HG03066 (cell line): Measurements from ENCODE around the gene TCEANC.
A peak's percentile ranks its signal among the peaks of the same experiment; 100 is the strongest.
"Not testable (repeated sequence)": the region's sequence is repeated elsewhere in the genome, so short reads cannot be mapped to it uniquely, and the experiment has no call there.

Source experiments
- ATAC-seq: cut with Tn5 transposase; IDR thresholded peaks from one replicate; pipeline ENCODE4 v1.9.1; 2021; ENCODE audit warnings: low read depth; ENCODE audit not compliant: unreplicated experiment

Gene TCEANC

DNA sequence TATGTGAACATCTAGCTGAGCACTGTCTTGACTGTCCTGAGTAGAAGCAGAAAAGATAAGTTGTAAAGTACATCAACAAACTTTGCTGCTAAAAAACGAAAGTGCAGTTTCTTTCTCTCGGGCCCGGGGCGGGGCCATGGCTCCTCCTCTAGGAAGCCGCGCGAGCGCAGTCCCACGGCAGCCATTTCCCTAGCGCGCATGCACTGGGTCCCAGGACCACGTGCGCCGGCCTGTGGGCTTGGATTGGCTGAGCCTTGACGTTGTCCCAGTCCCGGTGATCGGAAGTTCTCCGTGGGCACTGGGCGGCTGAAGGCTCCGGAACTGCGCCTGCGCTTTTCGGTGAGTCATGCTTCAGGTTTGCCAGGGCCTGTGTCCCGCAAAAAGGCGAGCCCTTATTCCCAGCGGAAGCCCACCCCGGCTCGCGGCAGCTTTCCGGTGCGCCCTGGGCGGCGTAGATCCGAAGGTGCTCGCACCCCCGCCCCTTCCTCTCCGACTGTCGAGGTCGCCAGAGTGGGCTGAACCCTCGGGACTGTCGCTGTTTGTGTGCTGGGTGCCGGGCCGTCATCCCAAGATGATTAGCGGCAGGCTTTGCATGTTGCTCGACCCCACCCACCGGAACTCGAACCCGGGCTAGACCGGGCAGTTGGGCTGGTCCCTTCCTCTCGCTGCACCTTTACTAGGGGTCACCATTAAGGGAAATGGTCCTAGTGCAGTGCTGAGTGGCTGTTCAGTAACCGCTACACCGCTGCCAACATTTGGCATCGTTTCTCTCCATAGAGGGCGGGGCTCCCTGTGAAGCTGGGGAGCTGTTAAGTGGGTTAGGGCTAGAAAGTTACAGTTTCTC lies at the start of gene TCEANC:
TSS of gene TCEANC (plus strand) at position 292 of the 844 bp plus-strand sequence. CDS start 9,368 bp downstream, outside the sequence.
- peak; percentile 88 for ATAC-seq

DNA sequence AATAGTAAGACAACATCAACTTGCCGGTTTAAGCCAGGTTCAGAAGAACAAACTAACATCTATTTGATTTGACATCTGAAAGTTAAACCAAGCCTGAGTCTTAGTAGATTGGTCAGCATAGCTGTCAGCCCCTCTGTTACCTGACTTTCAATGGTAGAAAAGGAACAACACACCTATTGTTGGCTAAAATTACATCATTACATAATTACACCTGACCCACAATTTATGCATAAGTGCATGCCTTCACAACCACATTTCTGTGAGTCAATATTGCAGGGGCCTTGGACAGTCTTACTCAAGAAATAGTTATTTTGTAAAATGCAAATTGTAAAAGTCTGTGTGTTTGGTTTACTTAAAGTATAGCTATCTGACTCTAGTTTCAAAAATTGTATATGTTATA lies 47.3 kb upstream of the TCEANC start:
- ATAC-seq, result no peak

GRCh38 chrX:13607331-13607995 lies 45.5 kb upstream of the TCEANC start:
- no peak for ATAC-seq

- ATAC-seq, result no peak
These were observed 45.0 kb upstream of the TCEANC start for GRCh38 chrX:13607996-13608365.

GRCh38 chrX:13614154-13614553 lies 38.8 kb upstream of the TCEANC start:
- ATAC-seq, result no peak

DNA sequence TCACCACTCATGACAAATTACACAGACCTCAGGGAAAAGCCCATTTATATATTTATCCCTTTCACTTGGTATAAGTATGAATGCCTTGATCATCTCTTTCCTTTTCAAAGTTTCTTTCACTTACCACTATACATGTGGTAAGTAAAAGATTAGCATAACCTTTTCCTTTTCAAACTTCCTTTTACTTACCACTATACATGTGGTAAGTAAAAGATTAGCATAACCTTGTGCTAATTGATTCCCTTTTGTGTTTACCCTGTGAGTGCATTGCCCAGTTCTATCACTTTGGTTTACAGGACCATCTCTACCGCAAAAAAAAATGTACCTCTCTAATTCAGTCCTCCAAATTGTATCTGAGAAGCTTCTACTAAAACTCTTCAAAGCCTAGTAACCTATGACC lies 32.7 kb upstream of the TCEANC start:
- no peak for ATAC-seq

DNA sequence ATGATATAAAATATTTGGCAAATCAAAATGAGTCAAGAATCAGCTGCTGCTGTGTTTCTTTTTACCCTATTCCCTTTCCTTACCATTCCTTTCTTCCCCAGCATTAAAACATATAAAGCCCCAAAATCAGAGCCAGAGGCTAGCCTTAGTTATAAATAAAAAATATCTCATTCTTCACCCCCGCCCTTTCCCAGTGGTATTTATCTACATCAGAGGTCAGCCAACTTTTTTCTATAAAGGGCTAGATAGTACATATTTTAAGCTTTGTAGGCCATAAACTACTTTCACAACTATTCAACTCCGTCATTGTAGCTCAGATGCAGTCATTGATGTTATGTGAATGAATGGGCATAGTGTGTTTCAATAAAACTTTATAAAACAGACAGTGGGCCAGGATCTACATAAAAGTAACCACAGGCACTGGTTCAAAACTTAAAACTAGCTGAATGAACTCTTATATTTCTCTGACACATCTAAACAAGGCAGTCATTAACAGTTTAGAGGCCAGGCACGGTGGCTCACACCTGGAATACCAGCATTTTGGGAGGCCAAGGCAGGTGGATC lies 30.5 kb upstream of the TCEANC start:
- ATAC-seq, result no peak

- no peak for ATAC-seq
These were observed 25.6 kb upstream of the TCEANC start for GRCh38 chrX:13627306-13627705.

GRCh38 chrX:13637224-13637623 lies 15.7 kb upstream of the TCEANC start:
- ATAC-seq, result not testable (repeated sequence)

DNA sequence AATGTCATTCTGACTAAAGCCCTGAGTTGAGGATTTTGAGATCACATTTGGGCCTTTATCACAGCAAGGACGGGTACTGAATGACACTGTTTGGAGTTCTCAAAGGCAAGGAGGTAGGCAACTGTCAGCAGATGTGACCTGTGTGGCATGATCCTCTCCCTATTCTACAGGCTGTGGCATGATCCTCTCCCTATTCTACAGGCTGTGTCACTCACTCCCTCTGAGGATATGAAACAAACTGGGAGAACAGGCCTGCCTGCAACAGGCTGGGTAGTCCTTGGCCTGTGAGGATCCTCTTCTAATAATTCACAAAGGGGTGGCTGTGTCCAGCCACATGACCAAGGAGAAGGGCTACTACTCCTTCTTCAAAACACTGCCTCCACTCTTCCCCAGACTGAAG lies 14.9 kb upstream of the TCEANC start:
- no peak for ATAC-seq

DNA sequence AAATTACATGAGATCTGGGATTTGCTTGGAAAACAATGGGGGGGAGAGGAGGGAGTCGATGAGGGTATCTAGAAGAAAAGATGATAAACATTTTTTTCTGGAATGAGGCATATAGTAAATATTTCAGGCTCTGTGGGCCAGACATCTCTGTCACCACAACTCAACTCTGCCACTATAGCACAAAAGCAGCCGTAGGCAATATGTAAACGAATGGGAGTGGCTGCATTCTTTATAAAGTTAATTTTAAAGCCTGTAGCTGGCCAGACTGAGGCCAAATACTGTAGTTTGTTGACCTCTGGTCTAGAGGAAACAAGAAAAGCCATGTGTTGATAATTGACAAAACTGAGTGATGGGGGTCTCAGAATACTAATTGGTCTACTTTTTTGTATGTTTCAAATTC lies 14.1 kb upstream of the TCEANC start:
- ATAC-seq, result no peak

DNA sequence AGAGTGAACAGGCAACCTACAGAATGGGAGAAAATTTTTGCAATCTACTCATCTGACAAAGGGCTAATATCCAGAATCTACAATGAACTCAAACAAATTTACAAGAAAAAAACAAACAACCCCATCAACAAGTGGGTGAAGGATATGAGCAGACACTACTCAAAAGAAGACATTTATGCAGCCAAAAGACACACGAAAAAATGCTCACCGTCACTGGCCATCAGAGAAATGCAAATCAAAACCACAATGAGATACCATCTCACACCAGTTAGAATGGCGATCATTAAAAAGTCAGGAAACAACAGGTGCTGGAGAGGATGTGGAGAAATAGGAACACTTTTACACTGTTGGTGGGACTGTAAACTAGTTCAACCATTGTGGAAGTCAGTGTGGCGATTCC lies 11.3 kb upstream of the TCEANC start:
- ATAC-seq, result not testable (repeated sequence)

DNA sequence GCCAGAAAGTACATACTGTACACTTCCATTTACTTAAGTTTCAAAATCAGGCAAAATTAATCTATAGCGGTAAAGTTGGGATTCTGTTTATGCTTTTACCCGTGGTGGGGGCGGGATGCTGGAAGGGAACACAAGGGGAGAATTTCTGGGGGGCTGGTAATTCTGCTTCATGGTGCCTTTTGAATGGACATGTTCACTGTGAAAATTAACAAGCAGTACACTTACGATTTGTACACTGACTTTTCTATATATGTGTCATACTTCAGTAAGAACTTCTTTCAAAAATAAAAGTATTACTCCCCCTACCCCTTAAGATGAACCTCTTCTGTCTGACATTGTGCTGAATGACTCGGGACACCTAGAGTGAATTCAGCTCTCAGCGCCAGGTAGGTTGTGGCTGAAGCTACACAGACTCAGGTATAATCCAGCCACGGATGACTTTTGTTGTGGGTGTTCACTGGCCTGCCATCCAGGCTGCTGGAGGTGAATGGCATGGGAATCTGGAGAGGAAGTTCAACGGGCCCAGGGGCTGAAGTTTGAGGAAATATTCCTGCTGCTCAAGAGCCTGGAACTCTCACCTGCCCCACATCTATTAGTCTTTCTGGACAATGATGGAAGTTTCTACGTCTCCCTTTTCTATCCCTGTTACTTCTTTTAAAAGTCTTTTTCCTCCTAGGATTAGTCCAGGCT lies 7.3 kb upstream of the TCEANC start:
- no peak for ATAC-seq

GRCh38 chrX:13646154-13646549 lies 6.8 kb upstream of the TCEANC start:
- no peak for ATAC-seq

DNA sequence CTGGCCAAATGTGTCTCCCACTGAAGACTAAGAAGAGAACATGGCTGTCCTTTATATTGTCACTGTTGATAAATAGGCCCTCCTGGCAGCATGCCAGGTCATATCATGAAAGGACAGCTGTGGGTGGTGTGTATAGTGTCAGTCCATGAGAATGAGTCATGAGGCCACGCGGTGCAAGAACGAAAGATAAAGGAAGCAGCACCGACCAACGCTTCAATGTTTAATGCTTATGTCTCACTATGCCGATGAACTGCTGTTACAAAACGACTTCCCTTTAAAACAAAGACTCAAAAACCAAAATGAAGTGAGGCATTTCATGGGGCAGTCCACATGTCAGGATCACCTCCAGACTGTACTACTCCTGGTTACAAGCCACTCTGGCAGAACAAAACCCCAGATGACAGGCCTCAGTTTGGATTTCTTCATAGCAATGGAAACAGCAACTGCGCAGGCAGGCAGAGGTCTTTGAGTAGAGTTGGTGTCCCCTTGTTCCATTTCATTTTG lies 5.2 kb upstream of the TCEANC start:
- ATAC-seq, result no peak

DNA sequence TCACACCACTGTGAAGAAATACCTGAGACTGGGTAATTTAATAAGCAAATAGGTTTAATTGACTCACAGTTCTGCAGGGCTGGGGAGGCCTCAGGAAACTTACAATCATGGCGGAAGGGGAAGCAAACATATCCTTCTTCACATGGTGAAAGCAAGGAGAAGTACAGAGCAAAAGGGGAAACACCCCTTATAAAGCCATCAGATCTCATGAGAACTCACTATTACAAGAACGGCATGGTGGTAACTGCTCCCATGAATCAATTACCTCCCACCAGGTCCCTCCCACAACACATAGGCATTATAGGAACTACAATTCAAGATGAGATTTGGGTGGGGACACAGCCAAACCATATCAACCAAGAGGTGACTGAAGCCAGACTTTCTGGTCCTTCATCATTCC lies 4.6 kb upstream of the TCEANC start:
- ATAC-seq, result not testable (repeated sequence)

DNA sequence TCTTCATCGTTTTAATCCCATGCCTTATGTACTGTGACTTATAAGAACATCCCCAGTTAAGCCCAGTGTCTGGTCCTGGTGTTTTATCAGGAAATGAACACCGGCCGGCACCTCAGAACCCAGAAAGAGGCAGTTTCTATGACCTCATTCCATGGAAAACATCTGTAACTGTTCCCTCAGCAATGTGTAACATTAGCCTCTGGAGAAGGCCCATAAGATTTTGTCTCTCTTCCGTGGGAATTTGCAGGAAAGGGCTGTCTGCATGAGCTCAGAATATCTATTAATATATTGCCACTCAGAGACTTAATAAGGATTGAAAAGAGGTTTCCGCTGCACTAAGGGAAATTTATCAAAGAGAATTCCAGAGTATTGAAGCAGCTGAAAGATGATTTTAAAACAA lies 3.1 kb upstream of the TCEANC start:
- no peak for ATAC-seq

DNA sequence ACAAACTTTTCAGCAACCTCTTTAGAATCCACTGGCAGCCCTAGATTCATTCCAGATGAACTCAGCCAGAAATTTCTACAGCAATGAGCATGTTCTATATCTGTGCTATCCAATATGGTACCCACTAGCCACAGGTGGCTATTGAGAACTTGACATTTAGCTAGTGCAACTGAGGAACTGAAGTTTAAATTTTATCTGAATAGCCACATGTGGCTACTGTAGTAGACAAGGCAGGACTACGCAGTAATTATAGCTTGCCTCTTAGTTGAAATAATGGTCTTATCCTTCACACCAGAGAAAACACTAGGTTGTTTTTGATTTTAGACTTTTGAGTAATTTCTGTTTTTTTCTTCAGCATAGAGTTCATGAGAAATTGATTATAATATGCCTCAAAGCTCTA lies 2.6 kb upstream of the TCEANC start:
- no peak for ATAC-seq

DNA sequence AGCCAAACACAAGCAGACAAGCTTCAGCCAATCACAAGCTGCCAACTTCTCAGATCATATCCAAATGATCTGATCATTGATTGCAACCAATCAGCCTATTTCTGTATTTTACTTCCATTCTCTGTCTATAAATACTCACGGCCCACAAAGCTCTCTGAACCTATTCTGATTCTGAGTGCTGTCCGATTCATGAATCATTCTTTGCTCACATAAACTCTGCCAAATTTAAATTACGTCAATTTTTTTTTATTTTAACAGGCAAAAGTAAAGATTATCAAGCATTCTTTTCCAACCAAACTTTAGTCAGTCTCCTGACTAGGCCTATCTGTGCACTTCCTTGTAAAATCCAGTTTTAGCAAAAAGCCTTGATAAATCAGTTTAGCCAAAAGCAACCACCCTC lies 1.8 kb upstream of the TCEANC start:
- no peak for ATAC-seq

GRCh38 chrX:13652287-13652793 lies 601 bp upstream of the TCEANC start:
- ATAC-seq, result no peak

- no peak for ATAC-seq
These were observed 1.2 kb downstream of the TCEANC start for GRCh38 chrX:13654116-13654515.
